Measurements from ENCODE around the gene HOOK2.
"Not testable (repeated sequence)": the region's sequence is repeated elsewhere in the genome, so short reads cannot be mapped to it uniquely, and the experiment has no call there.

Gene HOOK2

GRCh38 chr19:12720296-12720695 is 55.1 kb downstream of the HOOK2 start:
- no peak for DNase-seq

DNA sequence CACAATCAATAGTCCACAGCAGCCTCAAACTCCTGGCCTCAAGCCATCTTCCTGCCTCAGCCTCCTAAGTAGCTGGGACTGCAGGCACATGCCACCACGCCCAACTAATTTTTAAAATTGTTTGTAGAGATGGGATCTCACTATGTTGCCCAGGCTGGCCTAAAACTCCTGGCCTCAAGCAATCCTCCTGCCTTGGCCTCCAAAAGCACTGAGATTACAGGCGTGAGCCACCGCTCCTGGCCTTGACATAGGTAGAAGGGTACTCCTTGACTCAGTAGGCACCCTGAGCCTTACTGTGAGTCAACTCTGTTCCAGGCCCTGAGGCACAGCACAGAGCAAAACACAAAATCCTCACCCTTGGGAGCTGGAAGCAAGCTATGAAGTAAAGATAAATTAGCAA is 59.4 kb downstream of the HOOK2 start:
- no peak for DNase-seq

DNA sequence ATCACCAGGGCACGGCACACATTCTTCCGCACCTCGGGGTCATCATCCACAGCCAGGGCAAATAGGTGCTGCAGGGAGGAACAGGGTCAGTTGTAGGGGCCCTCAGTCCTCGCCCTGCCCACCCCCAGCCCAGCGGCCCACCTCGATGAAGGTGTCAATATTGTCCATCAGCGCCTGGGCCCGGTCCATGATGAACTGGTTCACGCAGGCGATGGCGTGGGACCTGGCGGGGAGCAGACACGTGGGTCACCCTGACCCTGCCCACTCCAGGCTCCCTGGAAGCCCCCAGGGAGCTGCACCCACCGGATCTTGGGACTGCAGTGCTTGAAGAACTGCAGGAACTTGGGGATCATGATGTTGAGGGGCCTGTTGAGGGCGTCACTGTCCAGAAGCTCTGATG is 60.2 kb downstream of the HOOK2 start:
- DNase-seq, result no peak

DNA sequence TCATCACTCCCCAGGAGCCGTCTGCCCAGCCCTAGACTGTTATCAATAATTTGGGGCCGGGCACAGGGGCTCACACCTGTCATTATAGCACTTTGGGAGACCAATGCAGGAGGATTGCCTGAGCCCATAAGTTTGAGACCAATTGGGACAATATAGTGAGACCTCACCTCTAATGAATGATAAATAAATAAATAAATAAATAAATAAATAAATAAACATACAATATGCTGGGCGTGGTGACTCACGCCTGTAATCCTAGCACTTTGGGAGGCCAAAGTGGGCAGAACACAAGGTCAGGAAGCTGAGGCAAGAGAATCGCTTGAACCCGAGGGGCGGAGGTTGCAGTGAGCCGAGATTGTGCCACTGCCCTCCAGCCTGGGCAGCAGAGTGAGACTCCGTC is 62.0 kb downstream of the HOOK2 start:
- DNase-seq, result not testable (repeated sequence)
